Mesenchymal stem cell (in vitro differentiated cells and primary cell): Measurements from ENCODE around the gene KLHL40.
A peak's percentile ranks its signal among the peaks of the same experiment; 100 is the strongest.

Source experiments
- DNase-seq: peaks from one replicate; pipeline ENCODE4 v3.0.0-alpha.2; 2013
- H2AFZ ChIP-seq: one replicate; pipeline ENCODE4 v1.6.1; 2013; ENCODE audit warnings: low read depth, mild to moderate bottlenecking, control low read depth, inconsistent platforms, low read length, moderate library complexity
- H2AK5ac ChIP-seq: 2 replicates; pipeline ENCODE4 v1.6.1; 2013; ENCODE audit warnings: low read length, moderate library complexity, mild to moderate bottlenecking, inconsistent platforms; ENCODE audit not compliant: severe bottlenecking
- H2BK120ac ChIP-seq: one replicate; pipeline ENCODE4 v1.6.1; 2013; ENCODE audit warnings: low read depth, mild to moderate bottlenecking, inconsistent platforms, low read length, moderate library complexity
- H2BK12ac ChIP-seq, 2 experiments: one replicate each; pipeline ENCODE4 v1.6.1; 2013; ENCODE audit warnings: inconsistent platforms in 2 of 2, low read length in 2 of 2, mild to moderate bottlenecking in 2 of 2, moderate library complexity in 2 of 2, control low read depth in 1 of 2
- H2BK15ac ChIP-seq: one replicate; pipeline ENCODE4 v1.6.1; 2013; ENCODE audit warnings: mild to moderate bottlenecking, low read depth, inconsistent platforms; ENCODE audit not compliant: poor library complexity, severe bottlenecking
- H2BK5ac ChIP-seq: 2 replicates; pipeline ENCODE4 v1.6.1; 2013; ENCODE audit warnings: low read depth, mild to moderate bottlenecking, low read length, control low read depth, inconsistent platforms; ENCODE audit not compliant: poor library complexity, severe bottlenecking
- H3K14ac ChIP-seq, 2 experiments: one replicate each; pipeline ENCODE4 v1.6.1; 2013; ENCODE audit warnings: inconsistent platforms in 2 of 2, low read length in 2 of 2, control low read depth in 1 of 2, mild to moderate bottlenecking in 1 of 2, moderate library complexity in 1 of 2
- H3K18ac ChIP-seq, 2 experiments: one replicate each; pipeline ENCODE4 v1.6.1; 2013; ENCODE audit warnings: inconsistent platforms in 2 of 2, low read length in 2 of 2, control low read depth in 1 of 2, low read depth in 1 of 2, mild to moderate bottlenecking in 1 of 2
- H3K23ac ChIP-seq, 2 experiments: one replicate each; pipeline ENCODE4 v1.6.1; 2013; ENCODE audit warnings: inconsistent platforms in 2 of 2, low read length in 2 of 2, mild to moderate bottlenecking in 2 of 2, moderate library complexity in 2 of 2, control low read depth in 1 of 2
- H3K27ac ChIP-seq: 2 replicates; pipeline ENCODE4 v1.5.1; 2013; ENCODE audit warnings: mild to moderate bottlenecking, moderate library complexity, low read length, control low read depth, inconsistent platforms; ENCODE audit not compliant: poor library complexity, severe bottlenecking
- H3K27me3 ChIP-seq, 2 experiments: 2 replicates each; pipeline versions ENCODE4 v1.6.1 to v1.7.0; 2013; ENCODE audit warnings: low read length in 2 of 2, mild to moderate bottlenecking in 2 of 2, moderate library complexity in 2 of 2, control low read depth in 1 of 2, inconsistent platforms in 1 of 2; ENCODE audit not compliant: control insufficient read depth in 1 of 2, insufficient read depth in 1 of 2
- H3K36me3 ChIP-seq, 2 experiments: 2 replicates each; pipeline versions ENCODE4 v1.6.1 to v1.7.0; 2013; ENCODE audit warnings: low read length in 2 of 2, control low read depth in 1 of 2, inconsistent platforms in 1 of 2, low read depth in 1 of 2, mild to moderate bottlenecking in 1 of 2; ENCODE audit not compliant: insufficient read depth in 2 of 2, control insufficient read depth in 1 of 2
- H3K4ac ChIP-seq, 2 experiments: one replicate each; pipeline ENCODE4 v1.6.1; 2013; ENCODE audit warnings: inconsistent platforms in 2 of 2, low read length in 2 of 2, mild to moderate bottlenecking in 2 of 2, moderate library complexity in 2 of 2, control low read depth in 1 of 2, low read depth in 1 of 2
- H3K4me1 ChIP-seq: 2 replicates; pipeline ENCODE4 v1.6.1; 2013; ENCODE audit warnings: low read depth, low read length, control low read depth; ENCODE audit not compliant: control insufficient read depth, insufficient read depth
- H3K4me2 ChIP-seq: 2 replicates; pipeline ENCODE4 v1.6.1; 2013; ENCODE audit warnings: low read length, mild to moderate bottlenecking, inconsistent platforms; ENCODE audit not compliant: poor library complexity, severe bottlenecking
- H3K4me3 ChIP-seq, 2 experiments: 2 replicates each; pipeline versions ENCODE4 v1.5.1 to v1.7.0; 2013; ENCODE audit warnings: low read length in 2 of 2, mild to moderate bottlenecking in 2 of 2, control low read depth in 1 of 2, low read depth in 1 of 2; ENCODE audit not compliant: insufficient read depth in 1 of 2
- H3K79me1 ChIP-seq: replicated peaks from 2 replicates; pipeline ENCODE4 v1.6.1; 2013; ENCODE audit warnings: mild to moderate bottlenecking, control low read depth, low read length, inconsistent platforms; ENCODE audit not compliant: poor library complexity, severe bottlenecking
- H3K9ac ChIP-seq: 2 replicates; pipeline ENCODE4 v1.7.0; 2013; ENCODE audit warnings: mild to moderate bottlenecking, low read length, moderate library complexity
- H3K9me3 ChIP-seq: 2 replicates; pipeline ENCODE4 v1.7.0; 2013; ENCODE audit warnings: mild to moderate bottlenecking, low read length; ENCODE audit not compliant: control insufficient read depth
- H4K8ac ChIP-seq: one replicate; pipeline ENCODE4 v1.6.1; 2013; ENCODE audit warnings: inconsistent platforms, mild to moderate bottlenecking, low read length, moderate library complexity
- H4K91ac ChIP-seq: one replicate; pipeline ENCODE4 v1.6.1; 2013; ENCODE audit warnings: mild to moderate bottlenecking, low read length, inconsistent platforms
- WGBS: methylation state at CpG from one replicate; pipeline ENCODE4 v1.1.7; 2013; ENCODE audit warnings: mixed read lengths; 5-methylcytosine and 5-hydroxymethylcytosine counted together

Gene KLHL40

DNA sequence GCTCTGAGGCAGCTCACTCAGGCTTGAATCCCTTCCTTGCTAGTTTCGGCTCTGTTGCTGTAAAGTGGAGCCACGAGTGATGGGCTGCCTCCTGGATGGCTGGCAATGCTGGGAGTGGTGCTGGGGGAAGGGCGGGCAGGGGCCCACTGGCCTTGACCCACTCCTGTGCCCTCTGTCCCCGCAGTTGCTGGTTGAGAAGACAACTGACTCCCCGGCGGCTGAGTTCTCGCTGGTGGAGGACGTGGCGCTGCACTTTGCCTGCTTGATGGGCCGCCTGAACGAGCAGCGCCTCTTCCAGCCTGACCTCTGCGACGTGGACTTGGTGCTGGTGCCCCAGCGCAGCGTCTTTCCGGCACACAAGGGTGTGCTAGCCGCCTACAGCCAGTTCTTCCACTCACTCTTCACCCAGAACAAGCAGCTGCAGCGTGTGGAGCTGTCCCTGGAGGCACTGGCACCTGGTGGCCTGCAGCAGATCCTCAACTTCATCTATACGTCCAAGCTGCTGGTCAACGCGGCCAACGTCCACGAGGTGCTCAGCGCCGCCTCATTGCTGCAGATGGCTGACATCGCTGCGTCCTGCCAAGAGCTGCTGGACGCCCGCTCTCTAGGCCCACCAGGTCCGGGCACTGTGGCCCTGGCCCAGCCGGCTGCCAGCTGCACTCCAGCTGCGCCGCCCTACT, 27.1 kb upstream of the KLHL40 start:
- H3K4me3 ChIP-seq, result peak overlapping the region in 1 of 2 experiments; percentile 10
- DNase-seq, result no peak
- peaks cover 30% of the 10 kb centered on the region for H3K79me1 ChIP-seq
- H2BK15ac ChIP-seq, result no peak overlapping the region
- 93% methylated on average over 34 of the region's 34 CpGs for WGBS
- H3K36me3 ChIP-seq, result peaks cover 45 to 64% of the 10 kb centered on the region in 2 experiments
- no peak overlapping the region for H2BK120ac ChIP-seq
- H4K8ac ChIP-seq, result peak overlapping the region; percentile 8
- no peak overlapping the region for H3K9ac ChIP-seq
- no peak overlapping the region for H3K18ac ChIP-seq
- H2BK12ac ChIP-seq, result no peak overlapping the region
- H3K27ac ChIP-seq, result no peak overlapping the region
- no peak overlapping the region for H3K4me2 ChIP-seq
- no peak overlapping the region for H3K14ac ChIP-seq
- no peak overlapping the region for H2BK5ac ChIP-seq
- no peaks in the 10 kb centered on the region for H3K9me3 ChIP-seq
- no peak overlapping the region for H2AFZ ChIP-seq
- H4K91ac ChIP-seq, result peak overlapping the region; percentile 8
- peaks cover 44% of the 10 kb centered on the region for H3K4me1 ChIP-seq
- no peaks in the 10 kb centered on the region for H3K27me3 ChIP-seq
- no peak overlapping the region for H3K23ac ChIP-seq
- no peak overlapping the region for H3K4ac ChIP-seq
- H2AK5ac ChIP-seq, result no peak overlapping the region

- Histone ChIP-seq H3K27me3 (no peaks in the 10 kb centered on the region), H3K79me1 (peaks cover 30% of the 10 kb centered on the region), H3K4me3 (no peak overlapping the region), H2BK5ac (no peak overlapping the region), H3K9ac (no peak overlapping the region), H2BK15ac (no peak overlapping the region), H3K23ac (no peak overlapping the region), H3K9me3 (no peaks in the 10 kb centered on the region), H4K8ac (no peak overlapping the region), H4K91ac (no peak overlapping the region), H2BK120ac (no peak overlapping the region), H3K18ac (no peak overlapping the region), H3K4me2 (no peak overlapping the region), H2AFZ (no peak overlapping the region), H2BK12ac (no peak overlapping the region), H3K14ac (no peak overlapping the region), H3K36me3 (peaks cover 45 to 71% of the 10 kb centered on the region in 2 experiments), H2AK5ac (no peak overlapping the region), H3K27ac (no peak overlapping the region), H3K4me1 (peaks cover 40% of the 10 kb centered on the region), H3K4ac (no peak overlapping the region)
- DNase-seq, result no peak
- 95% methylated on average over 20 of the region's 22 CpGs for WGBS
These were observed 26.5 kb upstream of the KLHL40 start for GRCh38 chr3:42658771-42659390.

DNA sequence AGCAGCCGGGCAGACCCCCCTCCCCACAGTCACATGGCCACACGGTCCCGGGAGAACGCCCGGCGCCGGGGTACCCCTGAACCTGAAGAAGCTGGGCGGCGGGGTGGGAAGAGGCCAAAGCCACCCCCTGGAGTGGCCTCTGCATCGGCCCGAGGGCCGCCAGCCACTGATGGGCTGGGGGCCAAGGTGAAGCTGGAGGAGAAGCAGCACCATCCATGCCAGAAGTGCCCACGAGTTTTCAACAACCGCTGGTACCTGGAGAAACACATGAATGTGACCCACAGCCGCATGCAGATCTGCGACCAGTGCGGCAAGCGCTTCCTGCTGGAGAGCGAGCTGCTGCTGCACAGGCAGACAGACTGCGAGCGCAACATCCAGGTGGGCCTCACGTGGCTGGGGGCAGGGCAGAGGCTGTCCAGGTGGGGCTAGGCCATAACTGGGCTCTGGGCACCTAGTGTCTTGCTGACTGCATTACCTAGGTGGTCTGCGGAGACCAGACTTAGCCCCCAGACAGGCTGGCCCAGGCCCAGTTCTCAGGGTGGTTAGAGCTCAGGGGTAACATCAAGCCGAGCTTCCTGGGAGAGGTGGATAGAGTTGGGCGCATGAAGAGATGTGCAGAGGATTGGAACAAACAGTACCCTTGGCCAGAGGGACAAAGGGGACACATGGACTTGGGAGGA, 25.7 kb upstream of the KLHL40 start:
- no peak overlapping the region for H2BK5ac ChIP-seq
- H3K36me3 ChIP-seq, result peaks cover 45 to 78% of the 10 kb centered on the region in 2 experiments
- no peak overlapping the region for H3K9ac ChIP-seq
- no peak overlapping the region for H3K4me3 ChIP-seq
- no peak overlapping the region for H2AK5ac ChIP-seq
- H2BK120ac ChIP-seq, result no peak overlapping the region
- H2BK12ac ChIP-seq, result no peak overlapping the region
- WGBS, result 92% methylated on average over 22 of the region's 25 CpGs
- no peak overlapping the region for H4K8ac ChIP-seq
- H3K79me1 ChIP-seq, result peaks cover 30% of the 10 kb centered on the region
- H3K27ac ChIP-seq, result no peak overlapping the region
- H4K91ac ChIP-seq, result no peak overlapping the region
- H3K4me2 ChIP-seq, result no peak overlapping the region
- no peak overlapping the region for H3K4ac ChIP-seq
- peaks cover 40% of the 10 kb centered on the region for H3K4me1 ChIP-seq
- no peaks in the 10 kb centered on the region for H3K27me3 ChIP-seq
- no peak overlapping the region for H3K23ac ChIP-seq
- no peak for DNase-seq
- H2AFZ ChIP-seq, result no peak overlapping the region
- no peaks in the 10 kb centered on the region for H3K9me3 ChIP-seq
- no peak overlapping the region for H2BK15ac ChIP-seq
- H3K18ac ChIP-seq, result no peak overlapping the region
- H3K14ac ChIP-seq, result no peak overlapping the region

- Histone ChIP-seq H2AFZ (no peak overlapping the region), H3K4ac (no peak overlapping the region), H4K8ac (no peak overlapping the region), H3K9me3 (no peaks in the 10 kb centered on the region), H2BK15ac (no peak overlapping the region), H2AK5ac (no peak overlapping the region), H3K23ac (no peak overlapping the region), H3K79me1 (peaks cover 28% of the 10 kb centered on the region), H3K27me3 (no peaks in the 10 kb centered on the region), H2BK5ac (no peak overlapping the region), H2BK120ac (no peak overlapping the region), H3K4me3 (no peak overlapping the region), H4K91ac (no peak overlapping the region), H3K4me2 (no peak overlapping the region), H3K18ac (no peak overlapping the region), H3K14ac (no peak overlapping the region), H3K36me3 (peaks cover 45 to 83% of the 10 kb centered on the region in 2 experiments), H3K9ac (no peak overlapping the region), H3K27ac (no peak overlapping the region), H3K4me1 (peaks cover 36% of the 10 kb centered on the region), H2BK12ac (no peak overlapping the region)
- peak; percentile 34 for DNase-seq
- 67% methylated on average over 6 of the region's 6 CpGs for WGBS
These were observed 25.1 kb upstream of the KLHL40 start for GRCh38 chr3:42660131-42660715.
